Loucy (cell line): ENCODE results near the gene HEG1.

ENCODE experiments used
- CTCF ChIP-seq: fragments of 200-600 bp; sonication (generic); conservative IDR thresholded peaks from 2 replicates; pipeline ENCODE4 v1.5.1; 2014; ENCODE audit warnings: mild to moderate bottlenecking, antibody characterized with exemption, low read length
- EZH2phosphoT487 ChIP-seq: fragments of 200-600 bp; IDR thresholded peaks from 2 replicates; pipeline ENCODE4 v1.6.1; 2018; ENCODE audit warnings: antibody characterized with exemption, mild to moderate bottlenecking, moderate library complexity, borderline replicate concordance

- TF ChIP-seq CTCF (no peak), EZH2phosphoT487 (no peak)
These were observed 45.4 kb downstream of the HEG1 start for GRCh38 chr3:125010393-125010792.
